Measurements from ENCODE around the gene HEXD.

The HEXD gene

GRCh38 chr17:82400206-82400605 lies 17.9 kb upstream of the HEXD start:
- no peak overlapping the region for H3K4me3 ChIP-seq (ENCODE audit: low read length)
- DNase-seq (ENCODE audit: low read depth): peak; percentile 53
- TF ChIP-seq CTCF (conservative IDR thresholded peaks at IDR 0.05; ENCODE audit: low read length): no peak

- no peak for TF ChIP-seq CTCF (conservative IDR thresholded peaks at IDR 0.05; ENCODE audit: low read length)
- no peak overlapping the region for H3K4me3 ChIP-seq (ENCODE audit: low read length)
- peak; percentile 55 for DNase-seq (ENCODE audit: low read depth)
Measured at GRCh38 chr17:82400830-82401229, 17.3 kb upstream of the HEXD start.

- TF ChIP-seq CTCF (conservative IDR thresholded peaks at IDR 0.05; ENCODE audit: low read length): no peak
- H3K4me3 ChIP-seq (ENCODE audit: low read length): no peak overlapping the region
- no peak for DNase-seq (ENCODE audit: low read depth)
Measured at GRCh38 chr17:82402865-82403264, 15.3 kb upstream of the HEXD start.

- H3K4me3 ChIP-seq (ENCODE audit: low read length): no peak overlapping the region
- TF ChIP-seq CTCF (conservative IDR thresholded peaks at IDR 0.05; ENCODE audit: low read length): no peak
- DNase-seq (ENCODE audit: low read depth): no peak
Measured at GRCh38 chr17:82403662-82404660, 14.2 kb upstream of the HEXD start.

- no peak for DNase-seq (ENCODE audit: low read depth)
- no peak overlapping the region for H3K4me3 ChIP-seq (ENCODE audit: low read length)
- TF ChIP-seq CTCF (conservative IDR thresholded peaks at IDR 0.05; ENCODE audit: low read length): no peak
Measured at GRCh38 chr17:82405051-82405450, 13.1 kb upstream of the HEXD start.

- no peak for DNase-seq (ENCODE audit: low read depth)
- H3K4me3 ChIP-seq (ENCODE audit: low read length): no peak overlapping the region
- no peak for TF ChIP-seq CTCF (conservative IDR thresholded peaks at IDR 0.05; ENCODE audit: low read length)
Measured at GRCh38 chr17:82406131-82406671, 11.9 kb upstream of the HEXD start.

GRCh38 chr17:82407255-82407654 lies 10.9 kb upstream of the HEXD start:
- no peak for TF ChIP-seq CTCF (conservative IDR thresholded peaks at IDR 0.05; ENCODE audit: low read length)
- no peak overlapping the region for H3K4me3 ChIP-seq (ENCODE audit: low read length)
- DNase-seq (ENCODE audit: low read depth): no peak

Data from AG10803 (cell line).